Measurements from ENCODE around the gene USP17L21. TPM values are rescaled to one million over a fixed set of nuclear protein-coding genes. Genes with fewer than 3 reads are reported as not detected.
"Not testable (repeated sequence)": the region's sequence is repeated elsewhere in the genome, so short reads cannot be mapped to it uniquely, and the experiment has no call there.

Gene USP17L21, protein sequence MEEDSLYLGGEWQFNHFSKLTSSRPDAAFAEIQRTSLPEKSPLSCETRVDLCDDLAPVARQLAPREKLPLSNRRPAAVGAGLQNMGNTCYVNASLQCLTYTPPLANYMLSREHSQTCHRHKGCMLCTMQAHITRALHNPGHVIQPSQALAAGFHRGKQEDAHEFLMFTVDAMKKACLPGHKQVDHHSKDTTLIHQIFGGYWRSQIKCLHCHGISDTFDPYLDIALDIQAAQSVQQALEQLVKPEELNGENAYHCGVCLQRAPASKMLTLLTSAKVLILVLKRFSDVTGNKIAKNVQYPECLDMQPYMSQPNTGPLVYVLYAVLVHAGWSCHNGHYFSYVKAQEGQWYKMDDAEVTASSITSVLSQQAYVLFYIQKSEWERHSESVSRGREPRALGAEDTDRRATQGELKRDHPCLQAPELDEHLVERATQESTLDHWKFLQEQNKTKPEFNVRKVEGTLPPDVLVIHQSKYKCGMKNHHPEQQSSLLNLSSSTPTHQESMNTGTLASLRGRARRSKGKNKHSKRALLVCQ
- total RNA-seq: not detected

DNA sequence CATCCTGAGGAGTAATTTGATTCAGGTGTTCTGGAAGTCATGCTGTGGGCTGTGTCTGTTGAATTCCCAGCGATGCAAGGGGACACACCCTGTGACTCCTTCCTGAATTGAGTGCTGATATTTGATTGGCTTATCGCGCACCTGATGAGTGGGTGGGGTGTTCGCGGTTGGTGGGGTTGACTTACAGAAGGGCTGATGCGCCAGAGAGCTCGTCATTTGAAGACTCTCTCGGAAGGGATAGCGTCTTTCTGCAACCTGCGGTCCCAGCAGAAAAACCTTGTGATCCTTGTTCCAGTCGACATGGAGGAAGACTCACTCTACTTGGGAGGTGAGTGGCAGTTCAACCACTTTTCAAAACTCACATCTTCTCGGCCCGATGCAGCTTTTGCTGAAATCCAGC, at the start of gene USP17L21:
USP17L21 (plus strand) TSS at position 301 of the 400 bp plus-strand sequence; CDS start at position 301, 0 bp downstream.
- H3K27me3 ChIP-seq; DNase-seq; H3K4me3 ChIP-seq; intact Hi-C loops (cut with DNase I; ENCODE audit: low total_unique reads); H3K36me3 ChIP-seq; H3K9me3 ChIP-seq; H3K27ac ChIP-seq; H3K4me1 ChIP-seq: not testable (repeated sequence)

DNA sequence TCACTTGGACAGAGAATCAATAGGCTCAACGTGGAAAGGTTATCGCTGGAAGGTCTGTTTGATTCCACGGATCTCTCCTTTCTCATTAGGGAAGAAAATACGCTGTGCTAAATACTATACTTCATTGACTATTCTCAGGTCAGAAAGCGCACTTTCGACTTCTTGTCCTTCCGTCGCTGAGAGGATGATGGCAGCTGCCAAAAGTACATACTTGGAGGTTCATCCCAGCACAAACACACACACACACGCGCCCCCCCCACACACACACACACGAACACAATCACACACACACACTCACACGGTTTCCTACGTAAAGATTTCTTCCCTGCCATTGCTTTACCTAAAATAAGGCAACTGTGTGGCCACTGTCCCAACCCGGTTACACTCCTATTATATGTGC, 48.0 kb upstream of the USP17L21 start:
- peak in 1 of 2 donors; percentile 9 for DNase-seq

DNA sequence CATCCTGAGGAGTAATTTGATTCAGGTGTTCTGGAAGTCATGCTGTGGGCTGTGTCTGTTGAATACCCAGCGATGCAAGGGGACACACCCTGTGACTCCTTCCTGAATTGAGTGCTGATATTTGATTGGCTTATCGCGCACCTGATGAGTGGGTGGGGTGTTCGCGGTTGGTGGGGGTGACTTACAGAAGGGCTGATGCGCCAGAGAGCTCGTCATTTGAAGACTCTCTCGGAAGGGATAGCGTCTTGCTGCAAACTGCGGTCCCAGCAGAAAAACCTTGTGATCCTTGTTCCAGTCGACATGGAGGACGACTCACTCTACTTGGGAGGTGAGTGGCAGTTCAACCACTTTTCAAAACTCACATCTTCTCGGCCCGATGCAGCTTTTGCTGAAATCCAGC, 47.6 kb upstream of the USP17L21 start, which contains the start of gene USP17L11:
USP17L11 (plus strand) TSS at position 301 of the 400 bp plus-strand sequence; CDS start at position 301, 0 bp downstream.
- intact Hi-C loops (cut with DNase I; ENCODE audit: low total_unique reads); H3K27me3 ChIP-seq; DNase-seq; H3K27ac ChIP-seq; H3K4me1 ChIP-seq; H3K4me3 ChIP-seq; H3K9me3 ChIP-seq; H3K36me3 ChIP-seq: not testable (repeated sequence)

More for the DNA sequence above, 48.0 kb upstream of the USP17L21 start:
- H3K4me1 ChIP-seq; intact Hi-C loops (cut with DNase I; ENCODE audit: low total_unique reads); H3K4me3 ChIP-seq; H3K9me3 ChIP-seq; H3K36me3 ChIP-seq; H3K27ac ChIP-seq; H3K27me3 ChIP-seq: not testable (repeated sequence)

DNA sequence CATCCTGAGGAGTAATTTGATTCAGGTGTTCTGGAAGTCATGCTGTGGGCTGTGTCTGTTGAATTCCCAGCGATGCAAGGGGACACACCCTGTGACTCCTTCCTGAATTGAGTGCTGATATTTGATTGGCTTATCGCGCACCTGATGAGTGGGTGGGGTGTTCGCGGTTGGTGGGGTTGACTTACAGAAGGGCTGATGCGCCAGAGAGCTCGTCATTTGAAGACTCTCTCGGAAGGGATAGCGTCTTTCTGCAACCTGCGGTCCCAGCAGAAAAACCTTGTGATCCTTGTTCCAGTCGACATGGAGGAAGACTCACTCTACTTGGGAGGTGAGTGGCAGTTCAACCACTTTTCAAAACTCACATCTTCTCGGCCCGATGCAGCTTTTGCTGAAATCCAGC, 42.8 kb upstream of the USP17L21 start, which contains the start of gene USP17L12:
USP17L12 (plus strand) TSS at position 301 of the 400 bp plus-strand sequence; CDS start at position 301, 0 bp downstream.
- H3K4me1 ChIP-seq; intact Hi-C loops (cut with DNase I; ENCODE audit: low total_unique reads); H3K27me3 ChIP-seq: not testable (repeated sequence)

DNA sequence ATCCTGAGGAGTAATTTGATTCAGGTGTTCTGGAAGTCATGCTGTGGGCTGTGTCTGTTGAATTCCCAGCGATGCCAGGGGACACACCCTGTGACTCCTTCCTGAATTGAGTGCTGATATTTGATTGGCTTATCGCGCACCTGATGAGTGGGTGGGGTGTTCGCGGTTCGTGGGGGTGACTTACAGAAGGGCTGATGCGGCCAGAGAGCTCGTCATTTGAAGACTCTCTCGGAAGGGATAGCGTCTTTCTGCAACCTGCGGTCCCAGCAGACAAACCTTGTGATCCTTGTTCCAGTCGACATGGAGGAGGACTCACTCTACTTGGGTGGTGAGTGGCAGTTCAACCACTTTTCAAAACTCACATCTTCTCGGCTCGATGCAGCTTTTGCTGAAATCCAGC, 38.1 kb upstream of the USP17L21 start, which contains the start of gene USP17L13:
USP17L13 (plus strand) TSS at position 301 of the 400 bp plus-strand sequence; CDS start at position 301, 0 bp downstream.
- intact Hi-C loops (cut with DNase I; ENCODE audit: low total_unique reads); H3K27me3 ChIP-seq; H3K36me3 ChIP-seq; H3K4me1 ChIP-seq; DNase-seq; H3K9me3 ChIP-seq; H3K27ac ChIP-seq; H3K4me3 ChIP-seq: not testable (repeated sequence)

More for the DNA sequence above, 42.8 kb upstream of the USP17L21 start, which contains the start of gene USP17L12:
- H3K4me3 ChIP-seq, H3K9me3 ChIP-seq, DNase-seq, H3K27ac ChIP-seq, H3K36me3 ChIP-seq: not testable (repeated sequence)

DNA sequence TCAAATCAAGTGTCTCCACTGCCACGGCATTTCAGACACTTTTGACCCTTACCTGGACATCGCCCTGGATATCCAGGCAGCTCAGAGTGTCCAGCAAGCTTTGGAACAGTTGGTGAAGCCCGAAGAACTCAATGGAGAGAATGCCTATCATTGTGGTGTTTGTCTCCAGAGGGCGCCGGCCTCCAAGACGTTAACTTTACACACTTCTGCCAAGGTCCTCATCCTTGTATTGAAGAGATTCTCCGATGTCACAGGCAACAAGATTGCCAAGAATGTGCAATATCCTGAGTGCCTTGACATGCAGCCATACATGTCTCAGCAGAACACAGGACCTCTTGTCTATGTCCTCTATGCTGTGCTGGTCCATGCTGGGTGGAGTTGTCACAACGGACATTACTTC, 32.4 kb upstream of the USP17L21 start:
- DNase-seq; H3K27ac ChIP-seq; H3K9me3 ChIP-seq; intact Hi-C loops (cut with DNase I; ENCODE audit: low total_unique reads); H3K4me1 ChIP-seq; H3K27me3 ChIP-seq; H3K36me3 ChIP-seq; H3K4me3 ChIP-seq: not testable (repeated sequence)

DNA sequence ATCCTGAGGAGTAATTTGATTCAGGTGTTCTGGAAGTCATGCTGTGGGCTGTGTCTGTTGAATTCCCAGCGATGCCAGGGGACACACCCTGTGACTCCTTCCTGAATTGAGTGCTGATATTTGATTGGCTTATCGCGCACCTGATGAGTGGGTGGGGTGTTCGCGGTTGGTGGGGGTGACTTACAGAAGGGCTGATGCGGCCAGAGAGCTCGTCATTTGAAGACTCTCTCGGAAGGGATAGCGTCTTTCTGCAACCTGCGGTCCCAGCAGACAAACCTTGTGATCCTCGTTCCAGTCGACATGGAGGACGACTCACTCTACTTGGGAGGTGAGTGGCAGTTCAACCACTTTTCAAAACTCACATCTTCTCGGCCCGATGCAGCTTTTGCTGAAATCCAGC, 28.6 kb upstream of the USP17L21 start, which contains the start of gene USP17L15:
USP17L15 (plus strand) TSS at position 301 of the 400 bp plus-strand sequence; CDS start at position 301, 0 bp downstream.
- H3K9me3 ChIP-seq; DNase-seq; H3K4me1 ChIP-seq; H3K36me3 ChIP-seq; H3K27me3 ChIP-seq; intact Hi-C loops (cut with DNase I; ENCODE audit: low total_unique reads); H3K4me3 ChIP-seq; H3K27ac ChIP-seq: not testable (repeated sequence)

DNA sequence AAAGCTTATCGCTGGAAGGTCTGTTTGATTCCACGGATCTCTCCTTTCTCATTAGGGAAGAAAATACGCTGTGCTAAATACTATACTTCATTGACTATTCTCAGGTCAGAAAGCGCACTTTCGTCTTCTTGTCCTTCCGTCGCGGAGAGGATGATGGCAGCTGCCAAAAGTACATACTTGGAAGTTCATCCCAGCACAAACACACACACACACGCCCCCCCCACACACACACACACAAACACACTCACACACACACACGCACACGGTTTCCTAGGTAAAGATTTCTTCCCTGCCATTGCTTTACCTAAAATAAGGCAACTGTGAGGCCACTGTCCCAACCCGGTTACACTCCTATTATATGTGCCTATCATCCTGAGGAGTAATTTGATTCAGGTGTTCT, 24.2 kb upstream of the USP17L21 start:
- DNase-seq: peak in 1 of 2 donors; percentile 5
- H3K4me3 ChIP-seq; H3K9me3 ChIP-seq; H3K36me3 ChIP-seq; H3K27ac ChIP-seq; H3K4me1 ChIP-seq; intact Hi-C loops (cut with DNase I; ENCODE audit: low total_unique reads); H3K27me3 ChIP-seq: not testable (repeated sequence)

DNA sequence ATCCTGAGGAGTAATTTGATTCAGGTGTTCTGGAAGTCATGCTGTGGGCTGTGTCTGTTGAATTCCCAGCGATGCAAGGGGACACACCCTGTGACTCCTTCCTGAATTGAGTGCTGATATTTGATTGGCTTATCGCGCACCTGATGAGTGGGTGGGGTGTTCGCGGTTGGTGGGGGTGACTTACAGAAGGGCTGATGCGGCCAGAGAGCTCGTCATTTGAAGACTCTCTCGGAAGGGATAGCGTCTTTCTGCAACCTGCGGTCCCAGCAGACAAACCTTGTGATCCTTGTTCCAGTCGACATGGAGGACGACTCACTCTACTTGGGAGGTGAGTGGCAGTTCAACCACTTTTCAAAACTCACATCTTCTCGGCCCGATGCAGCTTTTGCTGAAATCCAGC, 19.1 kb upstream of the USP17L21 start, which contains the start of gene USP17L17:
USP17L17 (plus strand) TSS at position 301 of the 400 bp plus-strand sequence; CDS start at position 301, 0 bp downstream.
- H3K27ac ChIP-seq; intact Hi-C loops (cut with DNase I; ENCODE audit: low total_unique reads); H3K4me3 ChIP-seq; H3K9me3 ChIP-seq; H3K4me1 ChIP-seq; H3K27me3 ChIP-seq; DNase-seq; H3K36me3 ChIP-seq: not testable (repeated sequence)

DNA sequence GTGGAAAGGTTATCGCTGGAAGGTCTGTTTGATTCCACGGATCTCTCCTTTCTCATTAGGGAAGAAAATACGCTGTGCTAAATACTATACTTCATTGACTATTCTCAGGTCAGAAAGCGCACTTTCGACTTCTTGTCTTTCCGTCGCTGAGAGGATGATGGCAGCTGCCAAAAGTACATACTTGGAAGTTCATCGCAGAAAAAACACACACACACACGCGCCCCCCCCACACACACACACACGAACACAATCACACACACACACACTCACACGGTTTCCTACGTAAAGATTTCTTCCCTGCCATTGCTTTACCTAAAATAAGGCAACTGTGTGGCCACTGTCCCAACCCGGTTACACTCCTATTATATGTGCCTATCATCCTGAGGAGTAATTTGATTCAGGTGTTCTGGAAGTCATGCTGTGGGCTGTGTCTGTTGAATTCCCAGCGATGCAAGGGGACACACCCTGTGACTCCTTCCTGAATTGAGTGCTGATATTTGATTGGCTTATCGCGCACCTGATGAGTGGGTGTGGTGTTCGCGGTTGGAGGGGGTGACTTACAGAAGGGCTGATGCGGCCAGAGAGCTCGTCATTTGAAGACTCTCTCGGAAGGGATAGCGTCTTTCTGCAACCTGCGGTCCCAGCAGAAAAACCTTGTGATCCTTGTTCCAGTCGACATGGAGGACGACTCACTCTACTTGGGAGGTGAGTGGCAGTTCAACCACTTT, 14.6 kb upstream of the USP17L21 start, which contains the start of gene USP17L18:
USP17L18 (plus strand) TSS at position 678 of the 728 bp plus-strand sequence; CDS start at position 678, 0 bp downstream.
- H3K4me1 ChIP-seq; H3K9me3 ChIP-seq; H3K27ac ChIP-seq; H3K4me3 ChIP-seq; H3K36me3 ChIP-seq; H3K27me3 ChIP-seq; intact Hi-C loops (cut with DNase I; ENCODE audit: low total_unique reads): not testable (repeated sequence)
- DNase-seq: peak in 1 of 2 donors; percentile 16

DNA sequence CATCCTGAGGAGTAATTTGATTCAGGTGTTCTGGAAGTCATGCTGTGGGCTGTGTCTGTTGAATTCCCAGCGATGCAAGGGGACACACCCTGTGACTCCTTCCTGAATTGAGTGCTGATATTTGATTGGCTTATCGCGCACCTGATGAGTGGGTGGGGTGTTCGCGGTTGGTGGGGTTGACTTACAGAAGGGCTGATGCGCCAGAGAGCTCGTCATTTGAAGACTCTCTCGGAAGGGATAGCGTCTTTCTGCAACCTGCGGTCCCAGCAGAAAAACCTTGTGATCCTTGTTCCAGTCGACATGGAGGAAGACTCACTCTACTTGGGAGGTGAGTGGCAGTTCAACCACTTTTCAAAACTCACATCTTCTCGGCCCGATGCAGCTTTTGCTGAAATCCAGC, 9.6 kb upstream of the USP17L21 start, which contains the start of gene USP17L19:
USP17L19 (plus strand) TSS at position 301 of the 400 bp plus-strand sequence; CDS start at position 301, 0 bp downstream.
- intact Hi-C loops (cut with DNase I; ENCODE audit: low total_unique reads); H3K27me3 ChIP-seq; DNase-seq; H3K36me3 ChIP-seq; H3K4me3 ChIP-seq; H3K27ac ChIP-seq; H3K4me1 ChIP-seq; H3K9me3 ChIP-seq: not testable (repeated sequence)

DNA sequence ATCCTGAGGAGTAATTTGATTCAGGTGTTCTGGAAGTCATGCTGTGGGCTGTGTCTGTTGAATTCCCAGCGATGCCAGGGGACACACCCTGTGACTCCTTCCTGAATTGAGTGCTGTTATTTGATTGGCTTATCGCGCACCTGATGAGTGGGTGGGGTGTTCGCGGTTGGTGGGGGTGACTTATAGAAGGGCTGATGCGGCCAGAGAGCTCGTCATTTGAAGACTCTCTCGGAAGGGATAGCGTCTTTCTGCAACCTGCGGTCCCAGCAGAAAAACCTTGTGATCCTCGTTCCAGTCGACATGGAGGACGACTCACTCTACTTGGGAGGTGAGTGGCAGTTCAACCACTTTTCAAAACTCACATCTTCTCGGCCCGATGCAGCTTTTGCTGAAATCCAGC, 4.8 kb upstream of the USP17L21 start, which contains the start of gene USP17L20:
USP17L20 (plus strand) TSS at position 301 of the 400 bp plus-strand sequence; CDS start at position 301, 0 bp downstream.
- H3K9me3 ChIP-seq; H3K36me3 ChIP-seq; H3K4me3 ChIP-seq; H3K27me3 ChIP-seq; H3K4me1 ChIP-seq; DNase-seq; intact Hi-C loops (cut with DNase I; ENCODE audit: low total_unique reads); H3K27ac ChIP-seq: not testable (repeated sequence)

Data from uterus (tissue), 4 donors.